GM21576 (cell line): ENCODE results near the gene KANSL1.

Source experiments
- ATAC-seq: cut with Tn5 transposase; IDR thresholded peaks from one replicate; pipeline ENCODE4 v1.9.1; 2021; ENCODE audit warnings: mild to moderate bottlenecking, moderate library complexity; ENCODE audit not compliant: unreplicated experiment

KANSL1 gene

DNA sequence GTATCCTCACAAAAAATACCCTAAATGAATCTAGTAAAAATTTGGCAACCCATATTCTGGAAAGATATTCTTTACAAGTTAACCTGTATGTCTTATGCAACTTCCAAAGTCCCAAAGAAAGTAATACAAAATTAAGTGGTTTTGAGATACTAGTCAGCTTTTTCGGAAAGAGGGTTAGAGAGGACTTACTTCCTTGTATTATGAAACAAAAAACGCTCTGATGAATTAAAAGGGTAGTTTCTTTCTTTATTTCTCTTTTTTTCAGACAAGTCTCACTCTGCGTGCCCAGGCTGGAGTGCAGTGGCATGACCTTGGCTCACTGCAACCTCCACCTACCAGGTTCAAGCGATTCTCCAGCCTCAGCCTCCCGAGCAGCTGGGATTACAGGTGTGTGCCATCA is 51.6 kb downstream of the KANSL1 start:
- no peak for ATAC-seq

DNA sequence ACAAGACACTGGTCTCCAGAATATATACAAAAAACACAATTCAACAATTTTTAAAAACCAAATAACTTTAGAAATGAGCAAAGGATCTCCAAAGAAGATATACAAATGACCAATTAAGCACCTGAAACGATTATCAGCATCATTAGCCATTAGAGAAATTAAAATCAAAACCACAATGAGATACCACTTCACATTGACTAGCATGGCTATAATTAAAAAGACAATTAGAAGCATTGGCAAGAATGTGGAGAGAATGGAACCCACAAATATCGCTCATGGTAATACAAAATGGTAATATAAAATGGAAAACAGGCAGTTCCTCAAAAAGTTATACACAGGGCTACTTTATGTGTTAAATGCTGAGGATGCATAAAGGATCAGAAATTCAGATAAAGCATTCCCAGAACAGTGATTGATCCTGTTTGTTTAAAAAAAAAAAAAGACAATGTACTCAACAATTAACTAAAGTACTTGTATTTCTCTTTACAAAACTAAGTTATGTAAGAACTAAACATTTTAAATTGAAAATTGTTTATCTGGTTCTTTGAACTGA is 52.5 kb downstream of the KANSL1 start:
- no peak for ATAC-seq

DNA sequence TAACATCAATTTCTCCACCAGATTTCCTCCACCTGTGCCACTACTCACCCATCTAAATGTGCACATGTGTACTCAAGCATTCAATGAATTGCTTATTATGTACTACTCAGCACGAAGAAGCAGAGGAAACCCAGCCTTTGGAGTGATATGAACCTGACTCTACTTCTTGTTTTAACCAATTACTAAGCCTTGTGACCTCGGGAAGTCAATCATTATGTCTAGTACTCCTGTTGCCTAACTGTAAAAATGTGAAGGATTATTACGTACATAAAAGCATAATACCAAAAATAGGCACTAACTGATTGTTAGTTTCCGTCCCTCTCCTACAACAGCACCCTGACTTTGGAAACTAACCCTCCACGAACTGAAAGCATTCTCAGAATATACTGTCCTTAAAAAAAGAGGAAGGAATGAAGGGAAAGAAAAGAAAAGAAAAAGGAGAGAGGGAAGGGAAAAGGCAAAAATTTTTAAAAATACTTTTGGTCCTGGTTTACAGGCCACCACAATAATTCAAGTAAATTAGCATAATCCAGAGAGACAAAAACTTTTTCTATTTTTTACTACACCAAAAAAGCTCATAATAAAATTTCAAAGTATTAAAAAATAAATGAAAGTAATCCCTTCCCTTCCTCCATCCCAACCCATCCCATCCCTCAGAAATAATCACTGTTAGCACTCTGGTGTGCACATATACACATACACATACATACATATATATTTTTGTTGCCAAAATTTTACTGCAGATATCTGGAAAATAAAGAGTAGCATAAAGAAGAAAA is 53.6 kb downstream of the KANSL1 start:
- no peak for ATAC-seq

DNA sequence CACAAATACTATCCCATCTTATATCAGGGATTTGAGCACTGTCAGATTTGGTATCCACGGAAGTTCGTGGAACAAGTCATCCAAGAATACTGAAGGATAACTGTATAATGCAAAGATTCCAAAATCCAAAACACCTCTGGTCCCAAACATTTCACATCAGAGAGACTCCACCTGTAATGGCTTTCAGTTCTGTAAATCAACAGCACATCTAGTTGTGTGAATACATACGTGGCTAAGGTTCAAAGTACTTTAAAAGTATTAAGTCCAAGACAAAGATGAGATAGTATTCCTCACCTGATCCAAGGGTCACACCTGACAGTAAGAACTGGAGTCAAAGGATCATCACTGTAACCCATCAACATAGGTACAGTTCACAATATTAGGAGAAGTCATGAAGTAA is 54.8 kb downstream of the KANSL1 start:
- ATAC-seq = no peak

- no peak for ATAC-seq
Measured at GRCh38 chr17:46136820-46137219, 56.4 kb downstream of the KANSL1 start.

DNA sequence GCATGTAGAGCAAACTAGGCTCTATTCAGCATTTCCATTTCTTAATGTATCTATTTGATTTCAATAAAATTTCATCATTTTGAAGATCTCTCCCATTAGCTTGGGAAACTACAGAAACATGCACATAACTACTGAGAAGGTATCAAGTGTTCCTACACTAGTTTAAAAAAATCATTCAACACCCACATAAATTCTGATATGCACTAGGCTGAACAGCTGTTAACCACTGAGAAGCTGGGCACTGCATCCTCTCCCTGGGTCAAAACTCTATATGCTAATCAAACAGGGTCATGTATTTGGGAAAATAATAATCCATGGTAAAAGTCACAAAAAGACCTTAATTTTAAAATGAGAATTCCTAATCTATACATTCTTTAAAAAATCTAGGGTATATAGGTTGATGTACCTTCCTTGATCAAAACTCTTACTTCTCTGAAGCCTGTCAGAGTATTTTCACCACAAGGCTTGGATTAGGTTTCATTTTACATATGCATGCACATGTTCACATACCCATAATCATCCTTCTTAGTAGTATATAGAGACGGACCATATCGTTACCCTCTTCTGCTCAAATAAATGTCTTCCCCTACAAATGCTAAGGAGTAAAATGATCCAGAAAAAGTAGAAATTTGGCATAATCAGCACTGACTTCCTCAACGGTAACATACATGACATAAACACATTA is 57.2 kb downstream of the KANSL1 start:
- no peak for ATAC-seq

DNA sequence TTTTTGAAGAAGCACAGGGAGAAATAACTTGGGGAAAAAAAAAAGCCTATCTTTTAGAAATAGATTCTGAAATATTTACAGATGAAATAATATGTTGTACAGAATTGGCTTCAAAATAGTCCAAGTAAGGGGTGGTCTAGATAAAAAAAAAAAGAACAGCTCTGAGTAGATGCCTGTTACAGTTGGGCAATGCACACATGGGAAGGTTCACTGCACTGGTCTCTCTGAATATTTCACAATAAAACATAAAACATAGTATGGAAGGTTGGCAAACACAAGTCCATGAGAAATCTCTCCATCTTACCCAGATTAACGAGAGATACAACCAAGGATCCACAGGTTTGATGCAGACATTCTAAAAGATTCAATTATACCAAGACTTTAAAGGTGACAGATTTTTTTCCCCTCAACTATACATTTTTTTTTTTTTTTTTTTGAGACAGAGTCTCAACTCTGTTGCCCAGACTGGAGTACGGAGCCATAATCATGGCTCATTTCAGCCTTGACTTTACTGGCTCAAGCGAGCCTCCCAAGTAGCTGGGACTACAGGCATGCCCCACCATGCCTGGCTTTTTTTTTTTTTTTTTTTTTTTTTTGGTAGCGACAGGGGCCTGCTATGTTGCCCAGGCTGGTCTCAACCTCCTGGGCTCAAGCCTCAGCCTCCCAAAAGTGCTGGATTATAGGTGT is 58.0 kb downstream of the KANSL1 start:
- ATAC-seq = no peak

GRCh38 chr17:46129302-46129701 is 63.9 kb downstream of the KANSL1 start:
- ATAC-seq = no peak

- no peak for ATAC-seq
Measured at GRCh38 chr17:46128453-46128852, 64.8 kb downstream of the KANSL1 start.

DNA sequence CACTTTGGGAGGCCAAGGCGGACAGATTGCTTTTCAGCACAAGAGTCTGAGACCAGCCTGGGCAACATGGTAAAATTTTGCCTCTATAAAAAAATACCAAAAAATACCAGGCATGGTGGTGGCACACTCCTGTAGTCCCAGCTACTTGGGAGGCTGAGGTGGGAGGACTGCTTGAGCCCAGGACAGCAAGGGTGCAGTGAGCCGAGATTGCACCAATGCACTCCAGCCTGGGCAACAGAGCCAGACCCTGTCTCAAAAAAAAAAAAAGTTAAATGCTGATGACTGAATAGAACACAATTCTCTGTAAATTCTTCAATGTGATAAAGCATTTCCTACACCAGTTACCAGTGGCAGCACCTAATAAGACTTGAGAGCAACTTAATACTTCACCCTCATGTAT is 65.7 kb downstream of the KANSL1 start:
- no peak for ATAC-seq

DNA sequence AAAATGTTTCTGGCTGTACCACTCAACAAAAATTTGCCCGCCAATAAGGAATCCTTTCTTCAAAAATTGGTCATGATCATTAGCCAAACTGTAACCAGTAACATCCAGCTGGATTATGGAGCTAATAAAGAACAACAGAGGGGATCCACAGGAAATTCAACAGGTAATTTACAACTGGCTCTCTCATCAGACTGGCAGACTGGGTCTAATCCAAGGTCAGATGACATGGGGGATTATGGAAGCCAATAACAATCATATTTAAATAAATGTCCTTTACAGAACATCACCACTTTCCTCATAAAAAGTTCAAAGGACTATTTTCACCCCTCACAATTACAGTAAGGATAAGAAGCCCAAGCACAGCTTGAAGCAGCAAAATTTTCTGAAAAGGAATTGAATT is 66.4 kb downstream of the KANSL1 start:
- ATAC-seq = no peak

DNA sequence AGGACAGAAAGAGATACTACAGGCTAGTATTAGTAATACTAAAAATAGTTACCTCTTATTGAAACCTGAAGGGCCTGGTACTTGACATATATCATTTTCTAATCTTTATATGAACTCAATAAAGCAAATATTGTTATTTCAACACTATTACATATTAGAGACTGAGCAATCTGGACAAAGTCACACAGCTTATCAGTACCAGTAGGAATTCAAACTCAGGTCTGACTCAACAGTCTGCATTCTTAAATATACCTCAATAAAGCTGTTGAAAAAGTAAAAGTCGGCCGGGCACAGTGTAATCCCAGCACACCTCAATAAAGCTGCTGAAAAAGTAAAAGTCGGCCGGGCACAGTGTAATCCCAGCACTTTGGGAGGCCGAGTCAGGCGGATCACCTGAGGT is 67.4 kb downstream of the KANSL1 start:
- no peak for ATAC-seq

DNA sequence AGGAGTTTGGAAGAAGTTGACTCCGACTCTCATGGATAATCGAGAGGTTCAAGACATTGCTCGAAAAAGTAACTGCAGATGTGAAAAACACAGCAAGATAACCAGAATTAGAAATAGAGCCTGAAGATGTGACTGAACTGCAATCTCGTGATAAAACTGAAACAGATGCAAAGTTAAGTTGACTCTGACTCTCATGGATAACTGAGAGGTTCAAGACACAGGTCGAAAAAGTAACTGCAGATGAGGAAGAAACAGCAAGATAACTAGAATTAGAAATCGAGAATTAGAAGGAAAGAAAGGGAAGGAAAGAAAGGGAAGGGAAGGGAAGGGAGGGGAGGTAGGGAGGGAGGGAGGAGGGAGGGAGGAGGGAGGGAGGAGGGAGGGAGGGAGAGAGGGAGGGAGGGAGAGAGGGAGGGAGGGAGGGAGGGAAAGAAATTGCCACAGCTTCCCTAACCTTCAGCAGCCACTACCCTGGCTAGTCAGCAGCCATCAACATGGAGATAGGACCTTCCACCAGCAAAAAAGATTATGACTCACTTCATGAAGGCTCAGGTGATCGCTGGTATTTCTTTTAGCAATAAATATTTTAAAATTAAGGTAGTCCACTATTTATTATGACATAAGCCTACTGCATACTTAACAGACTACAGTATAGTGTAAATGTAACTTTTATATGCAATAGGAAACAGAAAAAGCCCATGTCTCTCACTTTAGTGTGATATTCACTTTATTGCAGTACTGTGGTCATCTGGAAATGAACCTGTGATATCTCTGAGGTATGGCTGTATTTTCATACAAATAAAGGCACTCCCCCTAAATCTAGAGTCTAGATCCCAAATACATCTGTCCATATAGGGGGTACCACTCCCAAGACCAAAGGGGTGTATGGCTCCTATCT is 68.3 kb downstream of the KANSL1 start:
- no peak for ATAC-seq

DNA sequence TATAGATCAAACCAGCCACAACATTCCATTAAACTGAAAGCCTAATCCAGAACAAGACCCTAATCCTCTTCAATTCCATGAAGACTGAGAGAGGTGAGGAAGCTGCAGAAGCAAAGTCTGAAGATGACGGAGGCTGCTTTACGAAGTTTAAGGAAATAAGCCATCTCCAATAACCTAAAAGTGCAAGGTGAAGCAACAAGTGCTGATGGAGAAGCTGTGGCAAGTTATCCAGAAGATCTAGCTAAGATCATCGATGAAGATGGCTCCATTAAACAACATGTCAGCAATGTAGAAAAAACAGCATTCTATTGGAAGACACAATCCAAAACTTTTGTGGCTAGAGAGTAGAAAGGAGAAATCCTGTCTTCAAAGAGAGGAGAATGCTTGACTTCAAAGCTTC is 69.6 kb downstream of the KANSL1 start:
- no peak for ATAC-seq

GRCh38 chr17:46122486-46122871 is 70.8 kb downstream of the KANSL1 start:
- no peak for ATAC-seq

GRCh38 chr17:46121841-46122485 is 71.3 kb downstream of the KANSL1 start:
- ATAC-seq = peak; percentile 47

- no peak for ATAC-seq
Measured at GRCh38 chr17:46121165-46121764, 72.0 kb downstream of the KANSL1 start.

GRCh38 chr17:46120537-46120936 is 72.7 kb downstream of the KANSL1 start:
- ATAC-seq = no peak

DNA sequence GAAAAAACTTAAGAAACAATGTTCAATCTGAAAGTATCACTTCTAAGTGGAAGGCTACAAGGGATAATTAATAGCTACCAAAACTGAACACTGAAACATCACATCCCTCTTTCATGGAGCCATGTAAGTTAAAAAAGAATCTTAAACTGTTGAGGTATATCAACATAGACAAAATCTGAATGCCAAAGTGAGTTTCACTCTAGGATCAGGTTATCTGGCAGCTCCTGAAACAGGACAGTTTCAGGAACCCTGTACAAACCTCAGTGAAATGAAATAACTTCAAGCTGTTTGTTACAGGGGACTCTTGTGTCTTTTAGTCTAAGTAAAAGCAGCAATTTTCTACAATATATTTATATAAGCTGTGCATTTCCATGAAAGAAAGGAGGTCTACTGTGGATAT is 73.2 kb downstream of the KANSL1 start:
- no peak for ATAC-seq

GRCh38 chr17:46118964-46119363 is 74.3 kb downstream of the KANSL1 start:
- ATAC-seq = no peak
